Fibroblast of the aortic adventitia (primary cell): ENCODE data around the gene DEDD. TPM values are rescaled to one million over a fixed set of nuclear protein-coding genes. Genes with fewer than 3 reads are reported as not detected.

Experiments used
- DNase-seq: peaks from one replicate; pipeline ENCODE4 v3.0.0-alpha.2; 2010; ENCODE audit warnings: low read depth
- H3K4me3 ChIP-seq: 2 replicates; pipeline ENCODE4 v1.5.1; 2011; ENCODE audit warnings: low read depth, mild to moderate bottlenecking, control low read depth, low read length, moderate library complexity
- CTCF ChIP-seq: IDR thresholded peaks from 2 replicates; pipeline ENCODE4 v1.5.1; 2011; ENCODE audit warnings: mild to moderate bottlenecking, low read length, control low read depth, inconsistent platforms; ENCODE audit not compliant: insufficient read depth
- total RNA-seq: library from RNA; depleted of rRNA; stranded (reverse); fragments of >200 nt; gene quantifications from 2 replicates; pipeline ENCODE4 v1.2.3, GENCODE V29; 2012; ENCODE audit warnings: low replicate concordance

Gene DEDD
- total RNA-seq, 1 donor: 25.8 TPM

GRCh38 chr1:161096530-161096929 lies 35.9 kb downstream of the DEDD start:
- DNase-seq: peak; percentile 90
- H3K4me3 ChIP-seq: no peak overlapping the region
- TF ChIP-seq CTCF: no peak

- no peak for TF ChIP-seq CTCF
- no peak for DNase-seq
- H3K4me3 ChIP-seq: no peak overlapping the region
Observed at GRCh38 chr1:161096015-161096414, 36.5 kb downstream of the DEDD start.

GRCh38 chr1:161095230-161095629 lies 37.2 kb downstream of the DEDD start:
- H3K4me3 ChIP-seq: no peak overlapping the region

GRCh38 chr1:161094481-161094880 lies 38.0 kb downstream of the DEDD start:
- no peak for TF ChIP-seq CTCF
- DNase-seq: no peak
- no peak overlapping the region for H3K4me3 ChIP-seq

More at GRCh38 chr1:161095230-161095629, 37.2 kb downstream of the DEDD start:
- DNase-seq: no peak
- no peak for TF ChIP-seq CTCF

GRCh38 chr1:161092621-161093028 lies 39.8 kb downstream of the DEDD start:
- TF ChIP-seq CTCF: no peak
- DNase-seq: no peak
- H3K4me3 ChIP-seq: no peak overlapping the region

- TF ChIP-seq CTCF: no peak
- DNase-seq: no peak
- H3K4me3 ChIP-seq: no peak overlapping the region
Observed at GRCh38 chr1:161091796-161092507, 40.5 kb downstream of the DEDD start.

- no peak for DNase-seq
- no peak for TF ChIP-seq CTCF
- no peak overlapping the region for H3K4me3 ChIP-seq
Observed at GRCh38 chr1:161091093-161091492, 41.4 kb downstream of the DEDD start.
